ENCODE measurements around the gene A3GALT2. TPM values are rescaled to one million over a fixed set of nuclear protein-coding genes. Genes with fewer than 3 reads are reported as not detected.

Gene A3GALT2
- total RNA-seq, 1 donor from 2014 or later = 0.71 TPM

DNA sequence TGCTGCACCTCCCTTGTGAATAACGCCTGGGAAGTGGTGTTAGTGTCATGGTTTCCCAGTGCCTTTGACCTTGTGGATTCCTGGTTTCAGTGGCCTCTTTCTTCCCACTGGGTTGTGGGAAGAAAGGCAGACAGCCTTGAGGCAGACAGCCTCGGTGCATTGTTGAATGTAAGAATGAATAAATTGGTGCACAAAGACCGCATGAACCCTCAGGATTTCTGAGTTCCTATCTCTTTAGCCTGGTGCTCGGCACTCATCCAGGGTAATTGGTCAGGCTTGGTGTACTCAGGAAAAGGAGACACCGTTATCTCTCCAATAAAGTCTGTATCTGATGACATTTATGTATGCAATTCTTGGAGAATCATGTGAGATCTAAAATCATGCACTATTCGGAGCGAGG is 59.6 kb downstream of the A3GALT2 start:
- TF ChIP-seq, protein P1, sequence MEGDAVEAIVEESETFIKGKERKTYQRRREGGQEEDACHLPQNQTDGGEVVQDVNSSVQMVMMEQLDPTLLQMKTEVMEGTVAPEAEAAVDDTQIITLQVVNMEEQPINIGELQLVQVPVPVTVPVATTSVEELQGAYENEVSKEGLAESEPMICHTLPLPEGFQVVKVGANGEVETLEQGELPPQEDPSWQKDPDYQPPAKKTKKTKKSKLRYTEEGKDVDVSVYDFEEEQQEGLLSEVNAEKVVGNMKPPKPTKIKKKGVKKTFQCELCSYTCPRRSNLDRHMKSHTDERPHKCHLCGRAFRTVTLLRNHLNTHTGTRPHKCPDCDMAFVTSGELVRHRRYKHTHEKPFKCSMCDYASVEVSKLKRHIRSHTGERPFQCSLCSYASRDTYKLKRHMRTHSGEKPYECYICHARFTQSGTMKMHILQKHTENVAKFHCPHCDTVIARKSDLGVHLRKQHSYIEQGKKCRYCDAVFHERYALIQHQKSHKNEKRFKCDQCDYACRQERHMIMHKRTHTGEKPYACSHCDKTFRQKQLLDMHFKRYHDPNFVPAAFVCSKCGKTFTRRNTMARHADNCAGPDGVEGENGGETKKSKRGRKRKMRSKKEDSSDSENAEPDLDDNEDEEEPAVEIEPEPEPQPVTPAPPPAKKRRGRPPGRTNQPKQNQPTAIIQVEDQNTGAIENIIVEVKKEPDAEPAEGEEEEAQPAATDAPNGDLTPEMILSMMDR (IDR thresholded peaks at IDR 0.05; ENCODE audit: partially characterized antibody, unreplicated experiment) = no peak
- H3K27ac Mint-ChIP-seq (ENCODE audit: unreplicated experiment) = no peak overlapping the region
- H3K4me1 Mint-ChIP-seq (ENCODE audit: low read depth, unreplicated experiment) = peaks cover 34% of the 10 kb centered on the region
- peaks cover 4% of the 10 kb centered on the region for H3K9me3 Mint-ChIP-seq (ENCODE audit: unreplicated experiment)
- H3K36me3 Mint-ChIP-seq (ENCODE audit: unreplicated experiment) = no peaks in the 10 kb centered on the region
- no peak overlapping the region for H3K4me3 Mint-ChIP-seq (ENCODE audit: unreplicated experiment)
- DNase-seq = no peak
- peaks cover 12% of the 10 kb centered on the region for H3K27me3 Mint-ChIP-seq (ENCODE audit: unreplicated experiment)

DNA sequence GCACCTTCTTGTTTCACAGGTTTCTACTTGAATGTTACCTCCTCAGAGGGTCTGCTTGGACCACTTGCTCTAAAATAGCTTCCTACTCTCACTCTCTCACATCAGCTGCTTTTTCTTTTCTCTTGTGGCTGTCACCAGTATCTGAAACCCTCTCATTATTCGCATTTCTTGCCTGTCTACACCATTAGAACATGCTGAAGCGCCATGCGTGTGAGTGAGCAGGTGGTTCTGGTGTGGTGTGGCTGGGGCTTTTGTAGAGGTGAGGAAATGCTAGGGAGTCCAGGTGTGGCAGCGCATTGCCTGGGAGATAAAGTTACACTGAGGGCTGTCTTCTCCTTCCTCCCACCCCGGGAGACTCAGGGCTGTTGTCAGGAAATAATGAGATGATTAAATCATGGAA is 60.5 kb downstream of the A3GALT2 start:
- Mint-ChIP-seq H3K36me3 (ENCODE audit: unreplicated experiment) (no peaks in the 10 kb centered on the region), H3K27ac (ENCODE audit: unreplicated experiment) (no peak overlapping the region), H3K27me3 (ENCODE audit: unreplicated experiment) (peaks cover 12% of the 10 kb centered on the region), H3K9me3 (ENCODE audit: unreplicated experiment) (peaks cover 4% of the 10 kb centered on the region), H3K4me1 (ENCODE audit: low read depth, unreplicated experiment) (peaks cover 32% of the 10 kb centered on the region), H3K4me3 (ENCODE audit: unreplicated experiment) (peak overlapping the region; percentile 22)
- DNase-seq = no peak
- TF ChIP-seq, protein P1 (IDR thresholded peaks at IDR 0.05; ENCODE audit: partially characterized antibody, unreplicated experiment) = no peak

DNA sequence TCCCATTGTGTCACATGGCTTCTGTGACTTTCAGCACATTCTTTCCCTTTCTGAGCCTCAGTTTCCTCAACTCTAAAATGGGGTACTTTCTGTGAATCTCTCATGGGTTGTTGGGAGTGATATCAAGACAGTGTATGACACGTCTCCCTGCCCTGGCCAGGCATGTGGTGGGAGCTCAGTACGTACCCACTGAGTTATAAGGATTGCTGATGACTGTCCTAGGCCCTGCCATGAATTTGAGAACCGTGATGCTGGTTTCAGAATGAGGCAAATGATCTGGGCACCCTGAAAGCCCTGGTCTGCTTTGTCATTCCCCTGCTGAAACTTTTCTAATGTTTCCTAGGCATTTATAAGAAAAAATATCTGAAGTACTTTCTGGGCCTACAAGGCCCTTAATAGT is 61.0 kb downstream of the A3GALT2 start:
- no peak overlapping the region for H3K27ac Mint-ChIP-seq (ENCODE audit: unreplicated experiment)
- TF ChIP-seq, protein P1 (IDR thresholded peaks at IDR 0.05; ENCODE audit: partially characterized antibody, unreplicated experiment) = no peak
- DNase-seq = no peak
- H3K4me1 Mint-ChIP-seq (ENCODE audit: low read depth, unreplicated experiment) = peaks cover 32% of the 10 kb centered on the region
- H3K4me3 Mint-ChIP-seq (ENCODE audit: unreplicated experiment) = no peak overlapping the region
- H3K36me3 Mint-ChIP-seq (ENCODE audit: unreplicated experiment) = no peaks in the 10 kb centered on the region
- H3K9me3 Mint-ChIP-seq (ENCODE audit: unreplicated experiment) = peaks cover 4% of the 10 kb centered on the region
- H3K27me3 Mint-ChIP-seq (ENCODE audit: unreplicated experiment) = peaks cover 12% of the 10 kb centered on the region

DNA sequence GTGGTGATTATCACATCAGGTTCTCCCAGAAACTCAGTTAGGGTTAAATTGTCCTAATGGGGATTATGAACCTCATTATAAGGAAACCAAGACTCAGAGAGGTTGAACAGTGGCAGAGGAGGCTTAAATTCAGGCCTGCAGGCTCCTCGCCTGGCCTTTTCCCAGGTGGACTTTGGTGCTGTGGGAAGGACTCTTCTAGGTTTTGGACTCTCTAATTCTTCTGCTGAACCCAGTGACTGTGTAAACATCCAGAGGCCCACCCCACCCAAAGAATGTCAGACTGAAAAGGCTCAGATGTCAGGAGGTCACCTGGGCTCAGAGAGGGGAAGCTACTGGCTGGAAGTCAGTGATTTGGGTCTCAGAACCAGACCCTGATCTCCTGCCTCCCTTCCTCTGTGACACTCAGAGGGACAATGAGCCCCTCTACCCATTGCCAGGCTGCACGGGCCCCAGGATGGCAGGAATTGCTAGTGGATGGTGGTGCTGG is 62.1 kb downstream of the A3GALT2 start:
- TF ChIP-seq, protein P1 (IDR thresholded peaks at IDR 0.05; ENCODE audit: partially characterized antibody, unreplicated experiment) = no peak
- H3K9me3 Mint-ChIP-seq (ENCODE audit: unreplicated experiment) = peaks cover 8% of the 10 kb centered on the region
- H3K4me1 Mint-ChIP-seq (ENCODE audit: low read depth, unreplicated experiment) = peaks cover 32% of the 10 kb centered on the region
- H3K27me3 Mint-ChIP-seq (ENCODE audit: unreplicated experiment) = peaks cover 14% of the 10 kb centered on the region
- H3K36me3 Mint-ChIP-seq (ENCODE audit: unreplicated experiment) = no peaks in the 10 kb centered on the region
- peak overlapping the region; percentile 95 for H3K4me3 Mint-ChIP-seq (ENCODE audit: unreplicated experiment)
- DNase-seq = no peak
- H3K27ac Mint-ChIP-seq (ENCODE audit: unreplicated experiment) = no peak overlapping the region

DNA sequence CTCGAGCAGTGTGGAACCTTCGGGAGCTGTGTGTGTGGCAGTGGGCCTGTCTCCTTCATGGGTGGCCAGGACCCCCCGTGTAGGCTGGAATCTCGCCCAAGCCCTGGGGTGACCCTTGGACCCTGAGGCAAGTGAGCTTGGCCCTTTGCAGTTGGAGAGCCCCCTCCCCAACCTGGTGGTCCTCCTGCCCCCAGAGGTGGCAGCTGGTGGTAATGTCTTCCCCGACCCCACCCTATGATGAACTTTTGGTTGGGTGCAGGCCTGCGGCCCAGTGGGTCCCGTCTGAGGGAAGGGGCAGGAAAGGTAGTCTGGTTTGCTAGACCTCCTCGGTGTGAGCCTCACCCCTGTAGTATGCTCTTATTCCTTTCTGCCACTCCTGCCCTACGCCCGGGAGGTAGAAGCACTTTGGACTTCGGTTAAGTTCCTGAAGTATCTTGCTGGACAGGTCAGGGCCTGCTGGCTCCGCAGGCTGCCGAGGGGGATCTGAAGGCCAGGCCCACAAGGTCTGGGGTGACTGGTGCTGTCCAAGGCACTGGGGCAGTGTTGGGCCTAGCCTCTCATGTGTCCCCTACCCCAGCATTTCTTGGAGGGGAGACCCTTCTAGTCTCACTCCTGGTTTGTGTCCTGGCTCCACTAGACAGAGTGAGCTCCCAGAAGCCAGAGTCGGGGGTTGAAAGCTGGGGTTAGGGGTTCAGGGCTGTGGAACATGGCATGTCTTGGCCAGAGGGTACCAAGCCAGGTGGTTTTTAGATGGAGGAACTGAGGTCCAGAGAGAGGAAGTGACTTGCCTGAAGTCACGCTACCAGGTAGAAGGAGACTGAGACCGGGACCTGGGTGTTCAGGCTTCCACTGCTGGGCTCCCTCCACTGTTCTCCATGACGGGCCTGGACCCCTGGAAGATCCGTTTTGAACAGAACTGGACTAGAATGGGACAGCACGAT is 62.9 kb downstream of the A3GALT2 start:
- H3K4me3 Mint-ChIP-seq (ENCODE audit: unreplicated experiment) = peak overlapping the region; percentile 95
- TF ChIP-seq, protein P1 (IDR thresholded peaks at IDR 0.05; ENCODE audit: partially characterized antibody, unreplicated experiment) = no peak
- no peaks in the 10 kb centered on the region for H3K36me3 Mint-ChIP-seq (ENCODE audit: unreplicated experiment)
- peaks cover 32% of the 10 kb centered on the region for H3K4me1 Mint-ChIP-seq (ENCODE audit: low read depth, unreplicated experiment)
- no peak for DNase-seq
- peaks cover 6% of the 10 kb centered on the region for H3K9me3 Mint-ChIP-seq (ENCODE audit: unreplicated experiment)
- H3K27me3 Mint-ChIP-seq (ENCODE audit: unreplicated experiment) = peaks cover 12% of the 10 kb centered on the region
- H3K27ac Mint-ChIP-seq (ENCODE audit: unreplicated experiment) = peak overlapping the region; percentile 100

All from glutamatergic neuron (in vitro differentiated cells).